Measurements from ENCODE around the gene MUS81. TPM values are rescaled to one million over a fixed set of nuclear protein-coding genes. Genes with fewer than 3 reads are reported as not detected.

Gene MUS81
- total RNA-seq, 1 donor from 2014 or later = 52.8 TPM

DNA sequence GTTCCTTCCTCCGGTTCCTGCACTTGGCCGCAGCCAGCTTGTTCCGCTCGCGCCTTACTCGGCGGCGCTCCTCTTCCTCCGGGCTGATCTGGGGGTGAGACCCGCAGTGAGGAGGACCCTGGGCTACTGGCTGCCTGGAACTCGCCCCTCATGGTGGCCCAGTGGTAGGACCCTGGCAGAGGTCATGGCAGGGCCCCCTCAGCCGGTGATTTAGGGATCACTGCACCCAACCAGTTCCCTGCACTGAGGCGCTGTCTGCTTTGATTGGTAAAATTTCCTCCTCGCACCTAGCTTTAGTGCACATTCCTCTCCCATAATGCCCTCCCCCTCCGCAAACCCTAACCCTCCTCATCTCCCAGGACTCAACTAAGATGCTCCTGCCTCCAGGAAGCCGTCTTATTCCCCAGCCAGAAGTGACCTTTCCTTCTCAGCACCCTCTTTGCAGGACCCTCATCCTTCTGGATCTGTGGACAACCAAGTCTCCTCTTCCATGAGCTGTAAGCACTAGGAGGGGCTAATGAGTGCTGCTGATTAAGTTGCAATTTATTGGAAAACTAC, 33.9 kb downstream of the MUS81 start:
- no peaks in the 10 kb centered on the region for H3K36me3 ChIP-seq
- H3K4me1 ChIP-seq = peaks cover 59% of the 10 kb centered on the region
- DNase-seq = peak; percentile 77
- intact Hi-C loops (cut with DNase I) = no loop called here
- peak overlapping the region; percentile 98 for H3K27ac ChIP-seq
- no peak for ATAC-seq
- no peaks in the 10 kb centered on the region for H3K9me3 ChIP-seq
- TF ChIP-seq, protein P1, sequence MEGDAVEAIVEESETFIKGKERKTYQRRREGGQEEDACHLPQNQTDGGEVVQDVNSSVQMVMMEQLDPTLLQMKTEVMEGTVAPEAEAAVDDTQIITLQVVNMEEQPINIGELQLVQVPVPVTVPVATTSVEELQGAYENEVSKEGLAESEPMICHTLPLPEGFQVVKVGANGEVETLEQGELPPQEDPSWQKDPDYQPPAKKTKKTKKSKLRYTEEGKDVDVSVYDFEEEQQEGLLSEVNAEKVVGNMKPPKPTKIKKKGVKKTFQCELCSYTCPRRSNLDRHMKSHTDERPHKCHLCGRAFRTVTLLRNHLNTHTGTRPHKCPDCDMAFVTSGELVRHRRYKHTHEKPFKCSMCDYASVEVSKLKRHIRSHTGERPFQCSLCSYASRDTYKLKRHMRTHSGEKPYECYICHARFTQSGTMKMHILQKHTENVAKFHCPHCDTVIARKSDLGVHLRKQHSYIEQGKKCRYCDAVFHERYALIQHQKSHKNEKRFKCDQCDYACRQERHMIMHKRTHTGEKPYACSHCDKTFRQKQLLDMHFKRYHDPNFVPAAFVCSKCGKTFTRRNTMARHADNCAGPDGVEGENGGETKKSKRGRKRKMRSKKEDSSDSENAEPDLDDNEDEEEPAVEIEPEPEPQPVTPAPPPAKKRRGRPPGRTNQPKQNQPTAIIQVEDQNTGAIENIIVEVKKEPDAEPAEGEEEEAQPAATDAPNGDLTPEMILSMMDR (IDR thresholded peaks at IDR 0.05) = no peak
- H3K27me3 ChIP-seq (ENCODE audit: low read depth) = no peaks in the 10 kb centered on the region
- peak overlapping the region; percentile 88 for H3K4me3 ChIP-seq

GRCh38 chr11:65895482-65895981, 35.3 kb downstream of the MUS81 start:
- no peaks in the 10 kb centered on the region for H3K27me3 ChIP-seq (ENCODE audit: low read depth)
- no peaks in the 10 kb centered on the region for H3K9me3 ChIP-seq
- no peaks in the 10 kb centered on the region for H3K36me3 ChIP-seq
- intact Hi-C loops (cut with DNase I) = no loop called here
- peaks cover 59% of the 10 kb centered on the region for H3K4me1 ChIP-seq
- H3K27ac ChIP-seq = no peak overlapping the region
- TF ChIP-seq, protein P1 (IDR thresholded peaks at IDR 0.05) = no peak
- no peak for ATAC-seq
- peak; percentile 4 for DNase-seq
- no peak overlapping the region for H3K4me3 ChIP-seq

DNA sequence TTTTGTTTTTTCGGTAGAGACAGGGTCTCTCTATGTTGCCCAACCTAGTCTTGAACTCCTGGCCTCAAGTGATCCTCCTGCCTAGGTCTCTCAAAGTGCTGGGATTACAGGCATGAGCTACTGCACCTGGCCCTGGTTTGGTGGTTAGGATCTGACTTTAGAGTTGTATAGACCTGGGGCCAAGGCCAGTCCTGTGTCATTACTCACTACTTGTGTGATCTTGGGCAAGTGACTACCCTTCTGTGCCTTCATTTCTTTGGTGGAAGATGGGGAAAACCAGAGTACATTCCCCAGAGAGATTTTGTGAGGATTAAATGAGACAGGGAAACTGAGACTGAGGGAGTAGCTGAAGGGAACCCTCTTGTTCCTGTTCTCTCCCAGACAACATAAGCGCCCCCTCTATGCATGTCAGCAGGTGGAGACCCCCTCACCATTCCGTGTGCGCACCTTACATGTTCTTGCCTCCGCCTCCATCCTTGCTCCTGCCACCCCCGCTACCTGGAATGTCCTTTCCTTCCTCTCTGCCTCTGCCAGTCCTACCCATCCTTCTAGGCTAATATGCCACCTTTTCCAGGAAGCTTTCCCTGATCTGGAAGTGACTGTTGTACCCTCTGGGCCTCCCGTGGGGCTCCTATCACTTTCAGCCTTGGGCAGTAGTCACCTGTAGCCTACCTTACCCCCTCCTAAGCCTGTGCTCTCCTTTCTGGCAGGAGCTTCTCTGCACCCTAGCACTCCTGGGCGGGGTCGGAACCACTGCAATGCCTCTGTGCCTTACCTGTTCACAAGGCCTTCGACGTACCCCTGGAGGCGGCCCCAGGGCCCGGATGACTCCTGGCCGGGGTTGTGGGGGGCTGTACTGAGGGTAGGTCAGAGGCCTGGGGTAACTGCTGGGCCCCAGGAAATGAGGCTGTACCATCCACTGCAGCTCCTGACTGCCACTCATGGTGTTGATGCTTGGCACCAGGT, 36.1 kb downstream of the MUS81 start:
- Histone ChIP-seq H3K9me3 (no peaks in the 10 kb centered on the region), H3K27ac (no peak overlapping the region), H3K36me3 (no peaks in the 10 kb centered on the region), H3K4me1 (peaks cover 60% of the 10 kb centered on the region), H3K4me3 (no peak overlapping the region), H3K27me3 (ENCODE audit: low read depth) (no peaks in the 10 kb centered on the region)
- intact Hi-C loops (cut with DNase I) = no loop called here
- DNase-seq (peak; percentile 26), ATAC-seq (no peak)
- TF ChIP-seq, protein P1 (IDR thresholded peaks at IDR 0.05) = no peak

DNA sequence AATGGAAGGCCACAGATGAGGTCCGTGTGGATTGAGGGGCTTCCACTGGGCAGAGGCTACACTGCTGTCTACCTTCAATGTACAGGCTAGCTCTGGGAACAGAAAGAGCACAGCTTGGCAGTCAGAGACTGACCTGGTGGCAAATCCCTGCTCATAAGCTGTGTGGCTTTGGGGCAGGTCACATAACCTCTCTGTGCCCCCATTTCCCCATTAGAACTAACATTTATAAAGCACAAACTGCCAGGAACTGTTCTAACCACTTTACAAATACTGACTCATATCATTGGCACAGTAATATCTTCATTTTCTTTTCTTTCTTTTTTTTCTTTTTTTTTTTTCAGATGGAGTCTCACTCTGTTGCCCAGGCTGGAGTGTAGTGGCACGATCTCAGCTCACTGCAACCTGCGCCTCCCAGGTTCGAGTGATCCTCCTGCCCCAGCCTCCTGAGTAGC, 36.8 kb downstream of the MUS81 start:
- no peaks in the 10 kb centered on the region for H3K36me3 ChIP-seq

GRCh38 chr11:65898656-65899355, 38.6 kb downstream of the MUS81 start:
- intact Hi-C loops (cut with DNase I) = no loop called here
- TF ChIP-seq, protein P1 (IDR thresholded peaks at IDR 0.05) = no peak
- Histone ChIP-seq H3K9me3 (no peaks in the 10 kb centered on the region), H3K27ac (peak overlapping the region; percentile 53), H3K4me1 (peaks cover 35% of the 10 kb centered on the region), H3K36me3 (no peaks in the 10 kb centered on the region), H3K4me3 (peak overlapping the region; percentile 64), H3K27me3 (ENCODE audit: low read depth) (no peaks in the 10 kb centered on the region)
- DNase-seq = peak; percentile 15
- no peak for ATAC-seq

More for the DNA sequence above, 36.8 kb downstream of the MUS81 start:
- intact Hi-C loops (cut with DNase I) = no loop called here
- Histone ChIP-seq H3K9me3 (no peaks in the 10 kb centered on the region), H3K4me1 (peaks cover 52% of the 10 kb centered on the region), H3K4me3 (no peak overlapping the region), H3K27me3 (ENCODE audit: low read depth) (no peaks in the 10 kb centered on the region), H3K27ac (no peak overlapping the region)
- no peak for DNase-seq
- no peak for ATAC-seq
- TF ChIP-seq, protein P1 (IDR thresholded peaks at IDR 0.05) = no peak

Data from lower lobe of right lung (tissue), 2 donors.